IMR-90 (cell line): ENCODE data around the gene EPGN. TPM values are rescaled to one million over a fixed set of nuclear protein-coding genes. Genes with fewer than 3 reads are reported as not detected.
A peak's percentile ranks its signal among the peaks of the same experiment; 100 is the strongest.

ENCODE experiments used
- ATAC-seq: fragments of 200-7000 bp; cut with Tn5 transposase; 2 replicates; pipeline ENCODE4 v1.9.1; 2020; ENCODE audit warnings: low read depth, mild to moderate bottlenecking, moderate library complexity
- BruUV-seq: library from RNA; stranded (reverse); fragments of 400-500 nt; replicated peaks from 2 replicates; lab custom pipeline; 2021; lab: Mats Ljungman, UMichigan
- CTCF ChIA-PET: fragments of 300-600 bp; formaldehyde crosslinking; extraction: SDS; loops from one replicate; lab custom pipeline; 2021; ENCODE audit warnings: antibody characterized with exemption; lab: Yijun Ruan, JAX
- POLR2A ChIA-PET: fragments of 300-600 bp; sonication (Branson Sonifier 250); formaldehyde crosslinking; loops from one replicate; lab custom pipeline; 2022; ENCODE audit warnings: antibody characterized with exemption; ENCODE audit not compliant: unreplicated experiment; lab: Charles Lee
- DNase-seq: peaks from one replicate; pipeline ENCODE4 v3.0.0; 2013
- H2AFZ ChIP-seq: replicated peaks from 2 replicates; pipeline ENCODE3; 2013; ENCODE audit warnings: low read length, mild to moderate bottlenecking; ENCODE audit not compliant: poor library complexity
- H2AK5ac ChIP-seq: 2 replicates; pipeline ENCODE4 v1.6.1; 2013; ENCODE audit warnings: low read depth, low read length, inconsistent platforms
- H2AK9ac ChIP-seq: replicated peaks from 2 replicates; pipeline ENCODE3; 2013; ENCODE audit warnings: mild to moderate bottlenecking, low read depth, low read length, moderate library complexity; ENCODE audit not compliant: poor library complexity
- H2BK120ac ChIP-seq: 2 replicates; pipeline ENCODE4 v1.6.1; 2013; ENCODE audit warnings: low read depth, low read length, inconsistent platforms
- H2BK15ac ChIP-seq: 3 replicates; pipeline ENCODE4 v1.6.1; 2013; ENCODE audit warnings: low read depth, low read length, inconsistent platforms
- H2BK20ac ChIP-seq: 2 replicates; pipeline ENCODE4 v1.6.1; 2013; ENCODE audit warnings: low read depth, mild to moderate bottlenecking, inconsistent platforms, low read length, moderate library complexity
- H2BK5ac ChIP-seq: 2 replicates; pipeline ENCODE4 v1.6.1; 2013; ENCODE audit warnings: mild to moderate bottlenecking, low read depth, low read length, inconsistent platforms; ENCODE audit not compliant: poor library complexity, severe bottlenecking
- H3K14ac ChIP-seq: replicated peaks from 2 replicates; pipeline ENCODE4 v1.6.1; 2013; ENCODE audit warnings: low read depth, low read length, inconsistent platforms
- H3K18ac ChIP-seq: 2 replicates; pipeline ENCODE4 v1.6.1; 2013; ENCODE audit warnings: low read depth, low read length, control low read depth
- H3K23ac ChIP-seq: 2 replicates; pipeline ENCODE4 v1.6.1; 2013; ENCODE audit warnings: low read depth, low read length, inconsistent platforms
- H3K27ac ChIP-seq: 2 replicates; pipeline ENCODE4 v1.5.1; 2013; ENCODE audit warnings: mild to moderate bottlenecking, control low read depth, low read length; ENCODE audit not compliant: insufficient read depth
- H3K27me3 ChIP-seq: 2 replicates; pipeline ENCODE4 v1.6.1; 2013; ENCODE audit warnings: low read length; ENCODE audit not compliant: control insufficient read depth, insufficient read depth
- H3K36me3 ChIP-seq: 2 replicates; pipeline ENCODE4 v1.6.1; 2013; ENCODE audit warnings: low read length, mixed read lengths; ENCODE audit not compliant: control insufficient read depth, insufficient read depth
- H3K4ac ChIP-seq: 2 replicates; pipeline ENCODE4 v1.6.1; 2013; ENCODE audit warnings: low read depth, low read length, inconsistent platforms
- H3K4me1 ChIP-seq: 2 replicates; pipeline ENCODE4 v1.6.1; 2013; ENCODE audit warnings: low read length, mixed read lengths; ENCODE audit not compliant: control insufficient read depth, insufficient read depth
- H3K4me2 ChIP-seq: 2 replicates; pipeline ENCODE4 v1.6.1; 2013; ENCODE audit warnings: low read depth, mild to moderate bottlenecking, control low read depth, low read length, moderate library complexity
- H3K4me3 ChIP-seq: 2 replicates; pipeline ENCODE4 v1.5.1; 2013; ENCODE audit warnings: low read depth, mild to moderate bottlenecking, control low read depth, low read length, moderate library complexity; ENCODE audit not compliant: insufficient read depth
- H3K56ac ChIP-seq: 2 replicates; pipeline ENCODE4 v1.6.1; 2013; ENCODE audit warnings: low read length, inconsistent platforms; ENCODE audit not compliant: insufficient read depth; ENCODE audit errors: extremely low read depth
- H3K79me1 ChIP-seq, 2 experiments: 2 replicates each; pipeline ENCODE4 v1.6.1; 2013; ENCODE audit warnings: low read length in 2 of 2, inconsistent platforms in 1 of 2, low read depth in 1 of 2
- H3K9ac ChIP-seq: 2 replicates; pipeline ENCODE4 v1.6.1; 2013; ENCODE audit warnings: low read depth, low read length, control low read depth
- H3K9me1 ChIP-seq: 2 replicates; pipeline ENCODE4 v1.6.1; 2013; ENCODE audit warnings: low read length, inconsistent platforms; ENCODE audit not compliant: insufficient read depth
- H3K9me3 ChIP-seq: 2 replicates; pipeline ENCODE4 v1.6.1; 2013; ENCODE audit warnings: low read length; ENCODE audit not compliant: control insufficient read depth, insufficient read depth
- H4K20me1 ChIP-seq: 2 replicates; pipeline ENCODE4 v1.6.1; 2013; ENCODE audit warnings: low read length, inconsistent platforms; ENCODE audit not compliant: insufficient read depth
- H4K5ac ChIP-seq: 2 replicates; pipeline ENCODE4 v1.6.1; 2013; ENCODE audit warnings: mild to moderate bottlenecking, low read depth, low read length, control low read depth
- H4K8ac ChIP-seq, 2 experiments: 2 replicates each; pipeline ENCODE4 v1.6.1; 2013; ENCODE audit warnings: low read depth in 2 of 2, low read length in 2 of 2, control low read depth in 1 of 2, inconsistent platforms in 1 of 2
- H4K91ac ChIP-seq: 2 replicates; pipeline ENCODE4 v1.6.1; 2013; ENCODE audit warnings: low read depth, low read length, inconsistent platforms; ENCODE audit not compliant: insufficient read depth
- BHLHE40 ChIP-seq: fragments of 150-350 bp; IDR thresholded peaks from 2 replicates; pipeline ENCODE4 v1.6.1; 2016; ENCODE audit warnings: mild to moderate bottlenecking, low read depth, low read length
- CEBPB ChIP-seq: IDR thresholded peaks from 2 replicates; pipeline ENCODE4 v1.6.1; 2012; ENCODE audit warnings: low read depth, low read length, improper control_type of control experiment
- CHD1 ChIP-seq: IDR thresholded peaks from 2 replicates; pipeline ENCODE4 v1.6.1; 2012; ENCODE audit warnings: low read depth, low read length, improper control_type of control experiment
- FOS ChIP-seq: fragments of 150-350 bp; IDR thresholded peaks from 2 replicates; pipeline ENCODE4 v1.6.1; 2016; ENCODE audit warnings: low read depth, low read length
- MAFK ChIP-seq: IDR thresholded peaks from 2 replicates; pipeline ENCODE4 v1.6.1; 2012; ENCODE audit warnings: low read depth, low read length, improper control_type of control experiment
- MAZ ChIP-seq: IDR thresholded peaks from 2 replicates; pipeline ENCODE4 v1.6.1; 2012; ENCODE audit warnings: low read depth, mild to moderate bottlenecking, low read length, improper control_type of control experiment, moderate library complexity, borderline replicate concordance
- MXI1 ChIP-seq: IDR thresholded peaks from 2 replicates; pipeline ENCODE4 v1.6.1; 2012; ENCODE audit warnings: low read depth, mild to moderate bottlenecking, low read length, moderate library complexity, borderline replicate concordance
- NFE2L2 ChIP-seq: fragments of 150-350 bp; IDR thresholded peaks from 2 replicates; pipeline ENCODE4 v1.6.1; 2016; ENCODE audit warnings: low read depth, mild to moderate bottlenecking, low read length
- POLR2A ChIP-seq: IDR thresholded peaks from 2 replicates; pipeline ENCODE4 v1.6.1; 2012; ENCODE audit warnings: mild to moderate bottlenecking, low read depth, low read length
- RAD21 ChIP-seq: IDR thresholded peaks from 2 replicates; pipeline ENCODE4 v1.6.1; 2012; ENCODE audit warnings: low read length, improper control_type of control experiment
- RCOR1 ChIP-seq: IDR thresholded peaks from 2 replicates; pipeline ENCODE4 v1.6.1; 2012; ENCODE audit warnings: mild to moderate bottlenecking, low read length, improper control_type of control experiment; ENCODE audit not compliant: insufficient replicate concordance
- RFX5 ChIP-seq: IDR thresholded peaks from 2 replicates; pipeline ENCODE4 v1.8.0; 2012; ENCODE audit warnings: low read depth, mild to moderate bottlenecking, low read length, moderate library complexity
- SMC3 ChIP-seq: fragments of 150-350 bp; IDR thresholded peaks from 2 replicates; pipeline ENCODE4 v1.6.1; 2016; ENCODE audit warnings: low read depth, mild to moderate bottlenecking, antibody characterized with exemption, low read length, moderate library complexity
- WGBS, 2 experiments: methylation state at CpG; one replicate each; pipeline versions ENCODE4 v1.1.5 to v1.1.7; 2013; ENCODE audit warnings: missing lambda C conversion rate in 2 of 2; ENCODE audit not compliant: insufficient read length in 1 of 2; ENCODE audit errors: extremely low coverage in 2 of 2; 5-methylcytosine and 5-hydroxymethylcytosine counted together
- dilution Hi-C: fragments of 300-500 bp; cut with HindIII; formaldehyde crosslinking; loops from one replicate; pipeline ENCODE4 v1.14.3; 2018; ENCODE audit warnings: low sequenced_read_pairs; ENCODE audit not compliant: unreplicated experiment
- in situ Hi-C: fragments of 300-500 bp; cut with MboI; formaldehyde crosslinking; loops from 3 replicates; pipeline ENCODE4 v1.14.3; 2019; ENCODE audit warnings: low sequenced_read_pairs, inconsistent platforms, mixed read lengths
- intact Hi-C: fragments of 100-400 bp; cut with micrococcal nuclease; formaldehyde crosslinking; loops from 2 replicates; pipeline ENCODE4 v1.10.0; 2022
- polyA plus RNA-seq, 3 experiments: library from polyadenylated mRNA; depleted of rRNA; stranded (reverse); fragments of >200 nt; gene quantifications; 2 replicates each; pipeline ENCODE4 v1.2.3, GENCODE V29; 2012; ENCODE audit warnings: low replicate concordance in 1 of 3
- total RNA-seq: library from RNA; depleted of rRNA; stranded (reverse); fragments of >200 nt; gene quantifications from 2 replicates; pipeline ENCODE4 v1.2.3, GENCODE V29; 2012
- TF ChIP-seq, protein P1 (sequence below): fragments of 150-350 bp; IDR thresholded peaks from 2 replicates; pipeline ENCODE4 v1.6.1; 2016; ENCODE audit warnings: low read depth, mild to moderate bottlenecking, low read length, moderate library complexity, borderline replicate concordance
- TF ChIP-seq, protein P2 (sequence below): fragments of 150-350 bp; IDR thresholded peaks from 2 replicates; pipeline ENCODE4 v1.6.1; 2017; ENCODE audit warnings: mild to moderate bottlenecking, antibody characterized with exemption, low read length, low read depth
- TF ChIP-seq, protein P3 (sequence below): conservative IDR thresholded peaks from 2 replicates; pipeline ENCODE4 v1.5.1; 2012; ENCODE audit warnings: mild to moderate bottlenecking, low read depth, low read length, improper control_type of control experiment

EPGN gene
- total and polyA plus RNA-seq, 2 of the 4 experiments (the other 2 are of a cell fraction), result 0.18 TPM; not detected in 1

DNA sequence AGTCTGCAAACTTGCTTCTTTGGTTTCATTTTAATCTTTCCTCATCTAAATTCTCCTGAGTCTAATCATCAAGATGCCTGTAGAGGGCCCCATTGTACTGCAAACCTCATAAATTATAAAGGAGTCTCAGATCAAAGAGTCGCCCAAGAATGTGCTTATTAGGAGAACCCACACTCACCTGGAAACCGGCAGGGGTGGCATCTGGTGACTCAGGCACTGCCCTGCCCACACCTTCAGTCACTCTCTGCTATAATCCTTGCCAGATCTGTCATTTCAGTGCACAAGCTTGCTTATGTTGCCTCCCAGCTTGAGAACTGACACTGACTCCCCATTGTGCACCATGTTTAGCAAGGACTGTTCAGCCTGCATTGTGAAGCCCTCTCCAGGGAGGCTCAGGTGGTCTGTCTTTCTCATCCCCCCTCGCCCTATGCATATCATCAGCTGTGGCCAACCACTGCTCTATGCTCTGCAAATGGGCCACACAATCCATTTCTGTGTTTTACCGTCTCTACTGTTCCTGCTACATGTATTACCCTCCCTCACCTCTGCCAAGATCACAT is 12.4 kb downstream of the EPGN start:
- no peak for TF ChIP-seq FOS
- TF ChIP-seq CHD1, result no peak
- TF ChIP-seq NFE2L2, result no peak
- no peak for TF ChIP-seq CEBPB
- TF ChIP-seq MAFK, result no peak
- TF ChIP-seq BHLHE40, result no peak
- no peak for TF ChIP-seq POLR2A
- TF ChIP-seq, protein P1, sequence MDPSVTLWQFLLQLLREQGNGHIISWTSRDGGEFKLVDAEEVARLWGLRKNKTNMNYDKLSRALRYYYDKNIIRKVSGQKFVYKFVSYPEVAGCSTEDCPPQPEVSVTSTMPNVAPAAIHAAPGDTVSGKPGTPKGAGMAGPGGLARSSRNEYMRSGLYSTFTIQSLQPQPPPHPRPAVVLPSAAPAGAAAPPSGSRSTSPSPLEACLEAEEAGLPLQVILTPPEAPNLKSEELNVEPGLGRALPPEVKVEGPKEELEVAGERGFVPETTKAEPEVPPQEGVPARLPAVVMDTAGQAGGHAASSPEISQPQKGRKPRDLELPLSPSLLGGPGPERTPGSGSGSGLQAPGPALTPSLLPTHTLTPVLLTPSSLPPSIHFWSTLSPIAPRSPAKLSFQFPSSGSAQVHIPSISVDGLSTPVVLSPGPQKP, result no peak
- no peak for TF ChIP-seq RFX5
- TF ChIP-seq, protein P2, sequence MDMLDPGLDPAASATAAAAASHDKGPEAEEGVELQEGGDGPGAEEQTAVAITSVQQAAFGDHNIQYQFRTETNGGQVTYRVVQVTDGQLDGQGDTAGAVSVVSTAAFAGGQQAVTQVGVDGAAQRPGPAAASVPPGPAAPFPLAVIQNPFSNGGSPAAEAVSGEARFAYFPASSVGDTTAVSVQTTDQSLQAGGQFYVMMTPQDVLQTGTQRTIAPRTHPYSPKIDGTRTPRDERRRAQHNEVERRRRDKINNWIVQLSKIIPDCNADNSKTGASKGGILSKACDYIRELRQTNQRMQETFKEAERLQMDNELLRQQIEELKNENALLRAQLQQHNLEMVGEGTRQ, result no peak
- TF ChIP-seq MXI1, result no peak
- TF ChIP-seq RCOR1, result no peak
- no peak for TF ChIP-seq MAZ
- peak; percentile 59 for TF ChIP-seq SMC3
- peak; percentile 82 for TF ChIP-seq RAD21
- TF ChIP-seq, protein P3, sequence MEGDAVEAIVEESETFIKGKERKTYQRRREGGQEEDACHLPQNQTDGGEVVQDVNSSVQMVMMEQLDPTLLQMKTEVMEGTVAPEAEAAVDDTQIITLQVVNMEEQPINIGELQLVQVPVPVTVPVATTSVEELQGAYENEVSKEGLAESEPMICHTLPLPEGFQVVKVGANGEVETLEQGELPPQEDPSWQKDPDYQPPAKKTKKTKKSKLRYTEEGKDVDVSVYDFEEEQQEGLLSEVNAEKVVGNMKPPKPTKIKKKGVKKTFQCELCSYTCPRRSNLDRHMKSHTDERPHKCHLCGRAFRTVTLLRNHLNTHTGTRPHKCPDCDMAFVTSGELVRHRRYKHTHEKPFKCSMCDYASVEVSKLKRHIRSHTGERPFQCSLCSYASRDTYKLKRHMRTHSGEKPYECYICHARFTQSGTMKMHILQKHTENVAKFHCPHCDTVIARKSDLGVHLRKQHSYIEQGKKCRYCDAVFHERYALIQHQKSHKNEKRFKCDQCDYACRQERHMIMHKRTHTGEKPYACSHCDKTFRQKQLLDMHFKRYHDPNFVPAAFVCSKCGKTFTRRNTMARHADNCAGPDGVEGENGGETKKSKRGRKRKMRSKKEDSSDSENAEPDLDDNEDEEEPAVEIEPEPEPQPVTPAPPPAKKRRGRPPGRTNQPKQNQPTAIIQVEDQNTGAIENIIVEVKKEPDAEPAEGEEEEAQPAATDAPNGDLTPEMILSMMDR, result peak; percentile 74
- H3K27me3 ChIP-seq, result peaks cover 4% of the 10 kb centered on the region
- DNase-seq, result peak; percentile 55

More for the DNA sequence above, 12.4 kb downstream of the EPGN start:
- peak overlapping the region; percentile 50 for H2AFZ ChIP-seq
- no TSS peak for BruUV-seq
- H4K20me1 ChIP-seq, result no peaks in the 10 kb centered on the region
- no peak overlapping the region for H3K4ac ChIP-seq
- CTCF ChIA-PET, result interaction anchor here (0.6 to 2.9 kb wide), 14 partner anchors 11 to 1164 kb away, joined by 3 to 29 read pairs (median 4); no protein-coding TSS in a partner anchor
- no peak overlapping the region for H3K18ac ChIP-seq
- no peaks in the 10 kb centered on the region for H3K9me3 ChIP-seq
- H3K4me1 ChIP-seq, result no peaks in the 10 kb centered on the region
- no peak overlapping the region for H3K56ac ChIP-seq
- H4K8ac ChIP-seq, result no peak overlapping the region
- no peak overlapping the region for H3K27ac ChIP-seq
- H3K4me3 ChIP-seq, result no peak overlapping the region
- H3K9me1 ChIP-seq, result no peaks in the 10 kb centered on the region
- no peaks in the 10 kb centered on the region for H3K36me3 ChIP-seq
- dilution Hi-C loops, result no loop called here
- no peak overlapping the region for H4K91ac ChIP-seq
- no peaks in the 10 kb centered on the region for H3K79me1 ChIP-seq
- H2BK5ac ChIP-seq, result no peak overlapping the region
- in situ Hi-C loops, result loop anchor here (5.0 to 25.0 kb wide), 2 partner anchors 352 to 658 kb away; no protein-coding TSS in a partner anchor
- H2AK9ac ChIP-seq, result no peak overlapping the region
- WGBS, 2 experiments, result 37% methylated on average over 3 of the region's 4 CpGs; no CpG with 5 or more reads in 1 of the 2 experiments
- no peak overlapping the region; the same call in 1 of the 2 replicates for H3K4me2 ChIP-seq
- intact Hi-C loops, result loop anchor here (1.0 to 5.0 kb wide), 5 partner anchors 50 to 554 kb away; no protein-coding TSS in a partner anchor
- H3K14ac ChIP-seq, result no peak overlapping the region
- no peak overlapping the region for H4K5ac ChIP-seq
- peak; percentile 83 for ATAC-seq
- H2BK20ac ChIP-seq, result no peak overlapping the region
- no peak overlapping the region for H3K9ac ChIP-seq
- no peak overlapping the region for H2BK15ac ChIP-seq
- H2AK5ac ChIP-seq, result no peak overlapping the region
- H2BK120ac ChIP-seq, result no peak overlapping the region
- no peak overlapping the region for H3K23ac ChIP-seq
- POLR2A ChIA-PET, result no interaction called here
